T-helper 17 cell (primary cell): ENCODE results near the gene GNGT1. TPM values are rescaled to one million over a fixed set of nuclear protein-coding genes. Genes with fewer than 3 reads are reported as not detected.
"Not testable (repeated sequence)": the region's sequence is repeated elsewhere in the genome, so short reads cannot be mapped to it uniquely, and the experiment has no call there.

Experiments
- ATAC-seq: fragments of 150-1000 bp; cut with Tn5 transposase; 2 replicates; pipeline ENCODE4 v1.10.0; 2021; ENCODE audit warnings: mild to moderate bottlenecking, moderate library complexity
- DNase-seq, 3 donors: peaks; one replicate each; pipeline versions ENCODE4 v3.0.0 to v3.0.0-alpha.2; 2020 to 2021
- H3K9me3 ChIP-seq: one replicate; pipeline ENCODE4 v1.7.0; 2013; ENCODE audit warnings: low read length, mild to moderate bottlenecking; ENCODE audit not compliant: control insufficient read depth, poor library complexity, severe bottlenecking
- H3K27ac Mint-ChIP-seq: one replicate; pipeline ENCODE4 v1.8.0; 2022; ENCODE audit warnings: mild to moderate bottlenecking, moderate library complexity, mixed read lengths
- H3K27me3 Mint-ChIP-seq: one replicate; pipeline ENCODE4 v1.8.0; 2022; ENCODE audit warnings: mixed read lengths
- H3K36me3 Mint-ChIP-seq: one replicate; pipeline ENCODE4 v1.8.0; 2022; ENCODE audit warnings: low read depth, mixed read lengths
- H3K4me1 Mint-ChIP-seq: one replicate; pipeline ENCODE4 v1.8.0; 2022; ENCODE audit warnings: mild to moderate bottlenecking, mixed read lengths
- H3K4me3 Mint-ChIP-seq: one replicate; pipeline ENCODE4 v1.8.0; 2022; ENCODE audit warnings: mild to moderate bottlenecking, moderate library complexity, mixed read lengths
- total RNA-seq, 4 donors: library from RNA in 2 of 4; stranded (reverse) in 2 of 4; gene quantifications; one replicate each; pipeline ENCODE4 v1.2.3 and lab custom pipeline; 2022 to 2026

The GNGT1 gene
- total RNA-seq, 2 donors from 2014 or later: not detected

- H3K27ac Mint-ChIP-seq: no peak overlapping the region
These were observed 8.3 kb downstream of the GNGT1 start for GRCh38 chr7:93914581-93915066.

DNA sequence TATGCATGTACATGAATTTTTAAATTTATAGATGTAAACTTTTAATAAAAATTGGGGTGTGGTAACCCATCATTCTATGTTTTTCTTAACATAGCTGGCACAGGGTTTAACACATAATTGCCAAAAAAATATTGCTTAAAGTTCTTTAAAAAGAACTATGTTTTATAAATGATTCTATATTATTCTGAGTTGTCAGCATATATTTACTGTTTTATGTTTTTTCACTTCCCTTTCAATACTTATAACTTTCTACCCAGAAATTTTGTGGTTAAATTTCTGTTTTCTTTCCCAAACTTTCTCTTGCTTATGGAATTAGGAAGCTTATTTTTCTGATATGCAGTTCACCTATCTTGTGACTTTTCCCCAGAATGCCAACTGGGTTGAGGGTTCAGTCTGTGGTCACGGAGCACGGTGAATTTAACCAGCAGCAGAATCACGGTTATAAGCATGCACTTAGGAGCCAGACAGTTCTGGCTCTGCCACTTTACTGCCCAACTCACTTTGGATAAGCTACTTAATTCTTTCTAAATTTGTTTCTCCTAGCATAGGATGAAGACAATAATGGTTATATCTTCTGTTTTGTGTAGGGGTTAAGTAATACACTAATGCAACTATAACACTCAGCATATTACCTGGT, 9.0 kb downstream of the GNGT1 start:
- not testable (repeated sequence) for H3K9me3 ChIP-seq, H3K4me1 Mint-ChIP-seq, ATAC-seq, H3K4me3 Mint-ChIP-seq, DNase-seq, H3K27ac Mint-ChIP-seq, H3K36me3 Mint-ChIP-seq
- H3K27me3 Mint-ChIP-seq: peaks cover 23% of the 10 kb centered on the region

More at GRCh38 chr7:93914581-93915066, 8.3 kb downstream of the GNGT1 start:
- Mint-ChIP-seq H3K36me3 (no peaks in the 10 kb centered on the region), H3K4me3 (no peak overlapping the region), H3K4me1 (peaks cover 2% of the 10 kb centered on the region), H3K27me3 (peaks cover 21% of the 10 kb centered on the region)
- ATAC-seq (no peak), DNase-seq (no peak)
- no peaks in the 10 kb centered on the region for H3K9me3 ChIP-seq

- ATAC-seq, H3K36me3 Mint-ChIP-seq, DNase-seq, H3K4me1 Mint-ChIP-seq, H3K27ac Mint-ChIP-seq, H3K4me3 Mint-ChIP-seq, H3K9me3 ChIP-seq: not testable (repeated sequence)
- peaks cover 29% of the 10 kb centered on the region for H3K27me3 Mint-ChIP-seq
These were observed 9.5 kb downstream of the GNGT1 start for GRCh38 chr7:93915888-93916287.

GRCh38 chr7:93916315-93916714, 9.9 kb downstream of the GNGT1 start:
- H3K27me3 Mint-ChIP-seq: peaks cover 33% of the 10 kb centered on the region
- not testable (repeated sequence) for H3K9me3 ChIP-seq, H3K36me3 Mint-ChIP-seq, H3K4me1 Mint-ChIP-seq, H3K27ac Mint-ChIP-seq, H3K4me3 Mint-ChIP-seq, DNase-seq, ATAC-seq

DNA sequence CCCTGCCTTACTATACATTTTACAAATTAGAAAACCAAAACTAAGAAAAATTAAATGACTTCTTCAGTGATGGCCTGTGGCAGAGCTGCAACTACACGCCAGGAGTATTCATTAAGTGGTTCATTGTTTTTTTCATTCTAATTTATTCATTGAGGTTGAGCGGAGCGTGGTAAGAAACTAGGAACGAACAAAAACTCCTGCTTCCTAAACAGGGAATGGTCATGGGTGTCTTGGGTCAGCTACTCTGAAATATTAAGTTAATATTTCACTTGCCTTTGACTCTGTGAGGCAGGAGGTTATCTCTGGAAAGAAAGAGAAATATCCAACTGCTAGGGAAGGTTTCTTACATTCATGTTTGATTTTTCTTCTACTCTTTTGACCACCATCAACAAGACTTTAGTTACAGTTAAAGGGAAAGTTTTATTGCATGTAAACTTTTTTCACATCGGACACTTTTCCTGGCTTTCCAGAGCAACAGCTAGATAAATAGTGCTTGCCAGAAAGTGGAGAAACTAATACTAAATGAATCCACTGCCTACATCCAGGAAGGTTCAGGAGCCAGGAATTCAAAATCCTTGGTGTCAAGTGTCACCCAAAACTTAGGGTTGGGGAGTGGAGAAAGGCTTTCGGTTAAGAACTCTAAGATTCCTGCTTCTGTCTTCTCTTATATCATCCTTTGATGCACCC, 14.3 kb downstream of the GNGT1 start:
- H3K36me3 Mint-ChIP-seq: no peaks in the 10 kb centered on the region
- no peak for ATAC-seq
- DNase-seq: no peak
- no peaks in the 10 kb centered on the region for H3K9me3 ChIP-seq
- no peak overlapping the region for H3K27ac Mint-ChIP-seq
- H3K4me3 Mint-ChIP-seq: no peak overlapping the region
- H3K27me3 Mint-ChIP-seq: peaks cover 53% of the 10 kb centered on the region
- peaks cover 2% of the 10 kb centered on the region for H3K4me1 Mint-ChIP-seq

GRCh38 chr7:93921186-93921585, 14.8 kb downstream of the GNGT1 start:
- H3K9me3 ChIP-seq: no peaks in the 10 kb centered on the region
- H3K4me3 Mint-ChIP-seq: no peak overlapping the region
- ATAC-seq (no peak), DNase-seq (no peak)
- H3K4me1 Mint-ChIP-seq: peaks cover 2% of the 10 kb centered on the region
- peaks cover 54% of the 10 kb centered on the region for H3K27me3 Mint-ChIP-seq
- H3K36me3 Mint-ChIP-seq: no peaks in the 10 kb centered on the region
- no peak overlapping the region for H3K27ac Mint-ChIP-seq

- no peaks in the 10 kb centered on the region for H3K9me3 ChIP-seq
- no peak for DNase-seq
- H3K36me3 Mint-ChIP-seq: no peaks in the 10 kb centered on the region
- no peak within 1 kb of the TSS for H3K27ac Mint-ChIP-seq
- no peaks in the 10 kb centered on the region for H3K4me1 Mint-ChIP-seq
- peaks cover 54% of the 10 kb centered on the region for H3K27me3 Mint-ChIP-seq
- ATAC-seq: peak; percentile 49
- H3K4me3 Mint-ChIP-seq: peak within 1 kb of the TSS; percentile 31
These were observed 15.5 kb downstream of the GNGT1 start, which contains the start of gene GNG11 for GRCh38 chr7:93921607-93922566. TSS of gene GNG11 (plus strand) at chr7:93921735. CDS start at chr7:93922138, 403 bp downstream.

- H3K27ac Mint-ChIP-seq: no peak overlapping the region
- H3K27me3 Mint-ChIP-seq: peaks cover 55% of the 10 kb centered on the region
These were observed 16.9 kb downstream of the GNGT1 start for GRCh38 chr7:93923296-93923695.

GRCh38 chr7:93923942-93924341, 17.6 kb downstream of the GNGT1 start:
- Mint-ChIP-seq H3K27me3 (peaks cover 57% of the 10 kb centered on the region), H3K4me3 (no peak overlapping the region), H3K4me1 (no peaks in the 10 kb centered on the region), H3K36me3 (no peaks in the 10 kb centered on the region), H3K27ac (no peak overlapping the region)
- no peaks in the 10 kb centered on the region for H3K9me3 ChIP-seq
- ATAC-seq (no peak), DNase-seq (no peak)

More at GRCh38 chr7:93923296-93923695, 16.9 kb downstream of the GNGT1 start:
- no peak for DNase-seq
- Mint-ChIP-seq H3K36me3 (no peaks in the 10 kb centered on the region), H3K4me1 (no peaks in the 10 kb centered on the region), H3K4me3 (no peak overlapping the region)
- ATAC-seq: no peak
- H3K9me3 ChIP-seq: no peaks in the 10 kb centered on the region

- Mint-ChIP-seq H3K36me3 (no peaks in the 10 kb centered on the region), H3K4me1 (no peaks in the 10 kb centered on the region), H3K27me3 (peaks cover 55% of the 10 kb centered on the region), H3K27ac (no peak overlapping the region), H3K4me3 (no peak overlapping the region)
- ATAC-seq (no peak), DNase-seq (no peak)
- no peaks in the 10 kb centered on the region for H3K9me3 ChIP-seq
These were observed 20.4 kb downstream of the GNGT1 start for GRCh38 chr7:93926800-93927199.

DNA sequence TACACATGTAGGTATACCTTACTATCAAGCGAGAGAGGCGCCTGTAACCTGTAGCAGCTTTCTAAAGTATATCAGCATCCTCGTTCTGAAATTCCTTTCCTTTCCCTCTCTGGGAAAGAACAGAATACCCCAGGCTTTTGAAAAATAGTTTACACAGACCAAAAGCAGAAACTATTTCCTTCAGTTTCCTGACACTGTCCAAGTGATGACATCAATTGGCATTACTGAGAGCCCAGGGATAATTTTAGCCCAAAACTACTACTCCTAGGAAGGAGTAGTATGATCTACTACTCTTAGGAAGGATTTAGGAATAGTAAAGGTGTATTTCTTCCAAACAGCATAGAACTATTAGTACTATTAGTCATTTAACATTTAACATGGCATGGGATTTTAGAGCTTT, 21.2 kb downstream of the GNGT1 start:
- H3K4me3 Mint-ChIP-seq: no peak overlapping the region
- peaks cover 51% of the 10 kb centered on the region for H3K27me3 Mint-ChIP-seq
- H3K27ac Mint-ChIP-seq: no peak overlapping the region
- no peaks in the 10 kb centered on the region for H3K9me3 ChIP-seq
- no peak for ATAC-seq
- no peaks in the 10 kb centered on the region for H3K36me3 Mint-ChIP-seq
- H3K4me1 Mint-ChIP-seq: no peaks in the 10 kb centered on the region
- no peak for DNase-seq

DNA sequence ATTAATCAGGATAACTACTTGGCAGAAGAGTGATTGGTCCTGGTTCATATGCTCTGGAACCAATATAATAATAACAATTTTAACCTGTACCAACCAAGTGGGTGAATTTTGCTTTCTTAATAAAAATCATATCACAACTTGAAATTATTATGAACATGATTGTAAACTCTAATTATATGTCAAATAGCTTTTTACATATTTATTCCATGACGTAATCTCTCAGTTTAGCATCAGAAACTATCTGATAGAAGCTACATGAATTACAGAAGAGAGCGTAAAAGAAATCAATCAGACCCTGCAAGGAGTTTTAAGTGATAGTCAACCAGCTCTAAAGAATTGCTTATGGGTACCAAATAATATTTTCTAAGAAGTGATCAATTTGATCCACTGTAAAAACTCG, 25.3 kb downstream of the GNGT1 start:
- ATAC-seq (no peak), DNase-seq (no peak)
- Mint-ChIP-seq H3K36me3 (no peaks in the 10 kb centered on the region), H3K27me3 (peaks cover 34% of the 10 kb centered on the region), H3K27ac (no peak overlapping the region), H3K4me3 (no peak overlapping the region), H3K4me1 (no peaks in the 10 kb centered on the region)
- H3K9me3 ChIP-seq: no peaks in the 10 kb centered on the region

GRCh38 chr7:93933156-93933555, 26.8 kb downstream of the GNGT1 start:
- Mint-ChIP-seq H3K27me3 (peaks cover 22% of the 10 kb centered on the region), H3K4me3 (no peak overlapping the region), H3K4me1 (no peaks in the 10 kb centered on the region), H3K27ac (no peak overlapping the region), H3K36me3 (no peaks in the 10 kb centered on the region)
- H3K9me3 ChIP-seq: no peaks in the 10 kb centered on the region
- DNase-seq (no peak), ATAC-seq (no peak)
